GM12872 (cell line): ENCODE results near the gene NUMB.

ENCODE experiments used
- TF ChIP-seq, protein P1 (sequence below): IDR thresholded peaks from 3 replicates; pipeline ENCODE4 v1.5.1; 2011; ENCODE audit warnings: low read depth, mild to moderate bottlenecking, low read length, moderate library complexity; ENCODE audit not compliant: insufficient read depth

NUMB gene

DNA sequence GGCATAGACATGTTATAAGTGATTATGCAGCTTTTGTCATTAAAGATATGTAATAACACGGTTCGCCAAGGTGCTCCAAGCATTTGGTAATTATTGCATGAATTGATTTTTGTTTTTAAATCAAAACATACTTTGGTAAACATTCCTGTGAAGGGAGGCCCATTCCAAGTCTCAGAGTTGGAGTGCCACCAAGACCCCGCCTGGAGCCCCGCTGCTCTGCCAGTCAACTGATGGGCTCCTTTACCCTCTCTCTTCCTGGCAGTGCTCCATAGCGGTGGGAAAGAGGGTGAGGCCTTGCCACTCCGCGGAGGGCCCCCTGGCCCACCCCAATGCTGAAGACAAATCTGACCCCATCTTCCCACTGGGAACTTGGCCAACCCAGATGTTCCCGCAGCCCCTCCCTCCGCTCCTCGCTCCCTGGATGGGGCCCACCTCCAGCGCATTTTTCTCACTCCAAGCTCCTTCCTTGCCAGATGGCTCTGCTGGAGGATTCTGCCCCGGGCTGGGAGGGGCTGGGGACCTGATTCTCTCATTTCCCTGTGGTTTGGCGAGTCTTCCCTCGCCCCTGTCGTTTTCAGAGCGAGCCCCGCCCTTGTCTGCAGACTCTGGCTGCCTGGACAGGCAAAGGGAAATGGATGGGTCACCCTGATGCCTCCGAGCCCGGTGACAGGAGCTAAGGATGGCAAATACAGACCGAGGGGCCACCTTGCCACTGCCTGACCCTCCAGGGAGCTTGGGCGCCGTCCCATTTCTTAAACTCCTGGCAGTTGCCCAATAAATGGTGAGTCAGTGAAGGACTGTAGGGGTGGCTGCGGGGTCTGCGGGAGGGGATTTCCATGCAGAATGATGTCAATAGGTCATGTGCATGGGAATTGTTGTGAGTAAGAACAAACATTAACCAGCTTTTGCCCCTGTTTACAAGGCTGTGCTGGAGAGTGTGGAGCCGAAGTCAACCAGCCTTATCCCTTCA is 230.2 kb downstream of the NUMB start:
- TF ChIP-seq, protein P1, sequence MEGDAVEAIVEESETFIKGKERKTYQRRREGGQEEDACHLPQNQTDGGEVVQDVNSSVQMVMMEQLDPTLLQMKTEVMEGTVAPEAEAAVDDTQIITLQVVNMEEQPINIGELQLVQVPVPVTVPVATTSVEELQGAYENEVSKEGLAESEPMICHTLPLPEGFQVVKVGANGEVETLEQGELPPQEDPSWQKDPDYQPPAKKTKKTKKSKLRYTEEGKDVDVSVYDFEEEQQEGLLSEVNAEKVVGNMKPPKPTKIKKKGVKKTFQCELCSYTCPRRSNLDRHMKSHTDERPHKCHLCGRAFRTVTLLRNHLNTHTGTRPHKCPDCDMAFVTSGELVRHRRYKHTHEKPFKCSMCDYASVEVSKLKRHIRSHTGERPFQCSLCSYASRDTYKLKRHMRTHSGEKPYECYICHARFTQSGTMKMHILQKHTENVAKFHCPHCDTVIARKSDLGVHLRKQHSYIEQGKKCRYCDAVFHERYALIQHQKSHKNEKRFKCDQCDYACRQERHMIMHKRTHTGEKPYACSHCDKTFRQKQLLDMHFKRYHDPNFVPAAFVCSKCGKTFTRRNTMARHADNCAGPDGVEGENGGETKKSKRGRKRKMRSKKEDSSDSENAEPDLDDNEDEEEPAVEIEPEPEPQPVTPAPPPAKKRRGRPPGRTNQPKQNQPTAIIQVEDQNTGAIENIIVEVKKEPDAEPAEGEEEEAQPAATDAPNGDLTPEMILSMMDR: no peak

DNA sequence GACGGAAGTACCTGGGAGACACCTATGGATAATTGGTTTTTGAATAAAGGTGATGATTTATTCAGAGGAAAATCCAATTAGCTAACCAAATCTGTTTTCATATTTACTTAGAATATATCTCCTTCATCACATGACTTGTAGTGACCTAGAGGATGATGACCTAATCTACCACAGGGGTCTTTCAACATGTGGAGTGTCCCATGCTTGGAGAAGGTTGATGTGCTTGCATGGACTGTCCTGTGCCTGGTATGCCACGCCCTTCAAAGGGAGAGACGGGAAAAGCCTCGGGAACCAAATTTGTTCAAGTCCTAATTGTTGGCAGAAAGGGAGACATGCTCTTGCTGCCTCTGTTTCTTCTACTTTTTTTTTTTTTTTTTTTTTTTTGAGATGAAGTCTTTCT is 232.8 kb downstream of the NUMB start:
- TF ChIP-seq, protein P1: no peak
